Liver (tissue), 3 donors: Measurements from ENCODE around the gene RALGPS1.

Source experiments
- HNF4G ChIP-seq: IDR thresholded peaks from 2 replicates; pipeline ENCODE4 v1.6.1; 2016; ENCODE audit warnings: antibody characterized with exemption
- JUND ChIP-seq, 2 donors: IDR thresholded peaks; 2 replicates each; pipeline ENCODE4 v1.6.1; 2016; ENCODE audit warnings: antibody characterized with exemption in 2 of 2
- SP1 ChIP-seq: IDR thresholded peaks from 2 replicates; pipeline ENCODE4 v1.6.1; 2018; ENCODE audit warnings: antibody characterized with exemption, mild to moderate bottlenecking
- TAF1 ChIP-seq: conservative IDR thresholded peaks from 2 replicates; pipeline ENCODE4 v1.6.1; 2016; ENCODE audit warnings: antibody characterized with exemption, mild to moderate bottlenecking
- YY1 ChIP-seq: IDR thresholded peaks from 2 replicates; pipeline ENCODE4 v1.6.1; 2016; ENCODE audit warnings: antibody characterized with exemption, mild to moderate bottlenecking
- TF ChIP-seq, protein P1 (sequence below): IDR thresholded peaks from 2 replicates; pipeline ENCODE4 v1.6.1; 2016; ENCODE audit warnings: antibody characterized with exemption
- TF ChIP-seq, protein P2 (sequence below): fragments of 150-350 bp; IDR thresholded peaks from 2 replicates; pipeline ENCODE4 v1.5.1; 2017; ENCODE audit warnings: improper control_type of control experiment, low read depth, low read length; ENCODE audit not compliant: missing input control
- TF ChIP-seq, protein P3 (sequence below): IDR thresholded peaks from 2 replicates; pipeline ENCODE4 v1.6.1; 2016; ENCODE audit warnings: antibody characterized with exemption, mild to moderate bottlenecking
- TF ChIP-seq, protein P4 (sequence below): IDR thresholded peaks from 2 replicates; pipeline ENCODE4 v1.6.1; 2016; ENCODE audit warnings: antibody characterized with exemption
- donor health status: healthy.
- donor health status: healthy.

DNA sequence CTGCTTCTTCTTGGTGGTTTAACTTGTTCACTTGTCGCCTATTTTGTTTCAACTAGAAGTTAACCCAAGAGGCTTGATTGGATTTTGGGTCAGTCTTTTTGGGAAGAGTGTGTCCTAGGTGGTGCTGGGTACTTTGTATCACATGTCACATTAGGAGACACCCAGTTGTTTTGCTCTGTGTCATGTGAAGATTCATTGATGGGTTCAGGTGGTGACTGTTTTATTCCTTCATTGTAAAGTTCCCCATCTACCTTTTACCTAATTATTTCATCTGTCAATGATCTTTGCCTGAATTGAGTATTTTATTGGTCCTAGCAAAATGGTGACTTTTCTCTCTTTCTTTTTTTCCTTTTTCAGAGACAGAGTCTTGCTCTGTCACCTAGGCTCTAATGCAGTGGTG is 69.2 kb downstream of the RALGPS1 start:
- TF ChIP-seq SP1 (no peak), JUND (IDR thresholded peaks at IDR 0.05) (no peak), TAF1 (no peak), HNF4G (no peak), YY1 (no peak)
- TF ChIP-seq, protein P1, sequence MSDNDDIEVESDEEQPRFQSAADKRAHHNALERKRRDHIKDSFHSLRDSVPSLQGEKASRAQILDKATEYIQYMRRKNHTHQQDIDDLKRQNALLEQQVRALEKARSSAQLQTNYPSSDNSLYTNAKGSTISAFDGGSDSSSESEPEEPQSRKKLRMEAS = no peak
- TF ChIP-seq, protein P2, sequence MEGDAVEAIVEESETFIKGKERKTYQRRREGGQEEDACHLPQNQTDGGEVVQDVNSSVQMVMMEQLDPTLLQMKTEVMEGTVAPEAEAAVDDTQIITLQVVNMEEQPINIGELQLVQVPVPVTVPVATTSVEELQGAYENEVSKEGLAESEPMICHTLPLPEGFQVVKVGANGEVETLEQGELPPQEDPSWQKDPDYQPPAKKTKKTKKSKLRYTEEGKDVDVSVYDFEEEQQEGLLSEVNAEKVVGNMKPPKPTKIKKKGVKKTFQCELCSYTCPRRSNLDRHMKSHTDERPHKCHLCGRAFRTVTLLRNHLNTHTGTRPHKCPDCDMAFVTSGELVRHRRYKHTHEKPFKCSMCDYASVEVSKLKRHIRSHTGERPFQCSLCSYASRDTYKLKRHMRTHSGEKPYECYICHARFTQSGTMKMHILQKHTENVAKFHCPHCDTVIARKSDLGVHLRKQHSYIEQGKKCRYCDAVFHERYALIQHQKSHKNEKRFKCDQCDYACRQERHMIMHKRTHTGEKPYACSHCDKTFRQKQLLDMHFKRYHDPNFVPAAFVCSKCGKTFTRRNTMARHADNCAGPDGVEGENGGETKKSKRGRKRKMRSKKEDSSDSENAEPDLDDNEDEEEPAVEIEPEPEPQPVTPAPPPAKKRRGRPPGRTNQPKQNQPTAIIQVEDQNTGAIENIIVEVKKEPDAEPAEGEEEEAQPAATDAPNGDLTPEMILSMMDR = no peak
- TF ChIP-seq, protein P3, sequence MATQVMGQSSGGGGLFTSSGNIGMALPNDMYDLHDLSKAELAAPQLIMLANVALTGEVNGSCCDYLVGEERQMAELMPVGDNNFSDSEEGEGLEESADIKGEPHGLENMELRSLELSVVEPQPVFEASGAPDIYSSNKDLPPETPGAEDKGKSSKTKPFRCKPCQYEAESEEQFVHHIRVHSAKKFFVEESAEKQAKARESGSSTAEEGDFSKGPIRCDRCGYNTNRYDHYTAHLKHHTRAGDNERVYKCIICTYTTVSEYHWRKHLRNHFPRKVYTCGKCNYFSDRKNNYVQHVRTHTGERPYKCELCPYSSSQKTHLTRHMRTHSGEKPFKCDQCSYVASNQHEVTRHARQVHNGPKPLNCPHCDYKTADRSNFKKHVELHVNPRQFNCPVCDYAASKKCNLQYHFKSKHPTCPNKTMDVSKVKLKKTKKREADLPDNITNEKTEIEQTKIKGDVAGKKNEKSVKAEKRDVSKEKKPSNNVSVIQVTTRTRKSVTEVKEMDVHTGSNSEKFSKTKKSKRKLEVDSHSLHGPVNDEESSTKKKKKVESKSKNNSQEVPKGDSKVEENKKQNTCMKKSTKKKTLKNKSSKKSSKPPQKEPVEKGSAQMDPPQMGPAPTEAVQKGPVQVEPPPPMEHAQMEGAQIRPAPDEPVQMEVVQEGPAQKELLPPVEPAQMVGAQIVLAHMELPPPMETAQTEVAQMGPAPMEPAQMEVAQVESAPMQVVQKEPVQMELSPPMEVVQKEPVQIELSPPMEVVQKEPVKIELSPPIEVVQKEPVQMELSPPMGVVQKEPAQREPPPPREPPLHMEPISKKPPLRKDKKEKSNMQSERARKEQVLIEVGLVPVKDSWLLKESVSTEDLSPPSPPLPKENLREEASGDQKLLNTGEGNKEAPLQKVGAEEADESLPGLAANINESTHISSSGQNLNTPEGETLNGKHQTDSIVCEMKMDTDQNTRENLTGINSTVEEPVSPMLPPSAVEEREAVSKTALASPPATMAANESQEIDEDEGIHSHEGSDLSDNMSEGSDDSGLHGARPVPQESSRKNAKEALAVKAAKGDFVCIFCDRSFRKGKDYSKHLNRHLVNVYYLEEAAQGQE = no peak
- TF ChIP-seq, protein P4, sequence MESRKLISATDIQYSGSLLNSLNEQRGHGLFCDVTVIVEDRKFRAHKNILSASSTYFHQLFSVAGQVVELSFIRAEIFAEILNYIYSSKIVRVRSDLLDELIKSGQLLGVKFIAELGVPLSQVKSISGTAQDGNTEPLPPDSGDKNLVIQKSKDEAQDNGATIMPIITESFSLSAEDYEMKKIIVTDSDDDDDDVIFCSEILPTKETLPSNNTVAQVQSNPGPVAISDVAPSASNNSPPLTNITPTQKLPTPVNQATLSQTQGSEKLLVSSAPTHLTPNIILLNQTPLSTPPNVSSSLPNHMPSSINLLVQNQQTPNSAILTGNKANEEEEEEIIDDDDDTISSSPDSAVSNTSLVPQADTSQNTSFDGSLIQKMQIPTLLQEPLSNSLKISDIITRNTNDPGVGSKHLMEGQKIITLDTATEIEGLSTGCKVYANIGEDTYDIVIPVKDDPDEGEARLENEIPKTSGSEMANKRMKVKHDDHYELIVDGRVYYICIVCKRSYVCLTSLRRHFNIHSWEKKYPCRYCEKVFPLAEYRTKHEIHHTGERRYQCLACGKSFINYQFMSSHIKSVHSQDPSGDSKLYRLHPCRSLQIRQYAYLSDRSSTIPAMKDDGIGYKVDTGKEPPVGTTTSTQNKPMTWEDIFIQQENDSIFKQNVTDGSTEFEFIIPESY = no peak
